GM19238 (cell line): Measurements from ENCODE around the gene U2SURP.
A peak's percentile ranks its signal among the peaks of the same experiment; 100 is the strongest.

Source experiments
- DNase-seq: peaks from one replicate; pipeline ENCODE4 v3.0.0; 2011; ENCODE audit warnings: low spot score; ENCODE audit not compliant: insufficient read length

U2SURP gene

GRCh38 chr3:143001369-143002082 lies at the start of gene U2SURP:
Gene U2SURP, plus strand, starts transcription at chr3:143001570. Its CDS starts 59 bp downstream, at chr3:143001629.
- peak; percentile 87 for DNase-seq

DNA sequence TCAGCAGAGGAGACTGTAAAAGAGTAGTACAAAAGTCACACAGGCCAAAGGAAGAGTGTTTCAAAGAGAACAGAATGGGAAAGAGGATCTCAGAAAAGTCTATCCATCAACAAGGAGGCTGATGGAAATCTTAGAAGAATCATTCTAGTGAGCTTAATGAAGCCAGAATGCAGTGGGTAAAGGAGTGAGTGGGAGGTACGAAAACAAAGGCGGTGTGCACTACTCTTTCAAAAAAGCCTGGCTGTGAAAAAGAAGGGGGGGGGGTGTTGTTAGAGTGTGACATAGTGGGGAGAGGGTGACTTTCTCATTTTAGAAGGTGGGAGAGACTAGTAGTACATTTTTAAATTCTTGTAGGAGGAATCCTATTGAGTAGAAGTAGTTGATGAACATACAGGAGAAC lies 49.6 kb upstream of the U2SURP start:
- DNase-seq: no peak

GRCh38 chr3:142952272-142953193 lies 48.8 kb upstream of the U2SURP start:
- no peak for DNase-seq

DNA sequence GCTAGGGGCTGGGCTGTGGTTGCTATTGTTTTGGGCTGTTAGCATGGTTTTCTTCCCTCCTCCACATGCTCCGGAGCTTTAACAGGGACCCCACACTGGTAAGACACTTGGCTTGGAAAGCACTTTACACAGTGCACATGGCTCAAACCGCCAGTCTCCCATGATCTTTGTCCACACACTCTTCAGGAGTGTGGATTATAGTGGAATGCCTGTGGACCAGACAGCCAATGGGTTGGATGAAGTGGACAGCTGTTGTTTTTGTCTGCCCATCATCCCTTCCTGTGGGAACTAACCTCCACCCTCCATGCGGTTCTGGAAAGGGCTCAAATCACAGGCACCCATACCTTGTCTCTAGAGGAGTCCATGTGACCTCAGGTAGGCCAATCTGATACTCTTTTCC lies 47.9 kb upstream of the U2SURP start:
- DNase-seq: no peak

GRCh38 chr3:142958707-142959106 lies 42.7 kb upstream of the U2SURP start:
- no peak for DNase-seq

GRCh38 chr3:142960322-142960850 lies 41.0 kb upstream of the U2SURP start:
- no peak for DNase-seq

DNA sequence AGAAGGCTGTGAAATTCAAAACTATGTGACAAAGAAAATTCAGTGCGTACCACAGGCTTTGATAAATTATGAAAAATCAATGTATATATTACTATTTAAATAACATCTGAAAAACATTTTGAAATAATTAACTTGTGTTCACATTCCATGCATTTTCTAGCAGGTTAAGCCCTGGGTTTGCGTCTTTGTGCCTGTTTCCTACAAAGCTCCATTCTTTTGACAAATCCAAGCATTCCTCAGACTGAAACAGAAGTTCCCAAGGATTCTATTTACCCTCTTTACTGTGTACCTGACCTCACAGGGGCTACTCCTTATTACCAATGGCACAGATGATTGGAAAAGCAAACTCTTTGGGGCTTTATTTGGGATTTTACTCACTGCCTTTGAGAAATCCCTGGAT lies 39.8 kb upstream of the U2SURP start:
- DNase-seq: no peak

GRCh38 chr3:142962175-142962519 lies 39.2 kb upstream of the U2SURP start:
- no peak for DNase-seq

DNA sequence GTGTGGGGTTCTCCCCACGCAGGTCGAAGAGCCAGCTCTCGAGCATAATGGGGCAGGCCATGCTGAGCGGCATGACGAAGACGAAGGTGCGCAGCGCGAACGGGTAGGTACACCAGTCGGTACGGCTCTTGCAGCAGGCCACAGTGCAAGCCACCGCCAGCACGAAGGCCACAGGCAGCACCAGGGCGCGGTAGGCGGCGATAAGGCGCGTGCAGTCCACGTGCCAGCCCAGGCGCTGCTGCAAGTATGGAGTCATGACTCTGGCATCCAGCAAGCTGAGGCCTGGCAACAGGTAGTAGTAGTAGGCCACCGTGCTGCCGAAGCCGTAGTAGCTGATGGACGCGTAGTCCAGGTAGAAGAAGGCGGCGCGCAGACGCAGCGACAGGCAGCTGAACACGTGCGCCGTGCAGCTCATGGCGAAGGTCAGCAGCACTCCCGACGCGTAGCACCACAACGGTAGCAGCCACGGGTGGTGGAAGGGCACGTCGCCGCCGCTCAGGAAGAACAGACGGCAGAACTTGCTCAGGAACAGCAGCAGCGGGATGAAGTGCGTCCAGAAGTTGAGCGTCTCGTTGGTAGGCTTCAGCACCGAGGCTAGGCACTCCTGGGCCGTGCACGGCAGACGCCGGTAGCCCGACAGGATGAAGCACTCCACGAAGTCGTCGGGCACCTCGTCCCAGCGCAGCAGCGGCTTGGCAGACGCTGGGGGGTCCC lies 38.7 kb upstream of the U2SURP start:
- no peak for DNase-seq

DNA sequence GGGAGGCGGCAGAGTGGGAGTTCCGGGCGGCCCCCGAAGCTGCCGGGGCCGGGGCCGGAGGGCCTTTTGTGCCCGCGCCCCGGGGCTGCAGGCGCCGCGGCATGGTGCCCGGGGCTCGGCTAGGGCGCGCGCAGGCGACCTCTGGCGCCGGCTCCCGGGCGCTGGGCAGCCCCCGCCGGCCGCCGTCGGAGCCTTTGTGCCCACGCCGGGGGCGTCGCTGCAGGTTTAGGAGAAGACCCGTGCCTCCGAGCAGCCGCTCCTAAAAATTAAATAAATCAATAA lies 38.2 kb upstream of the U2SURP start:
- no peak for DNase-seq

GRCh38 chr3:142963516-142964448 lies 37.6 kb upstream of the U2SURP start, which contains the start of gene PAQR9:
Gene PAQR9, minus strand, starts transcription at chr3:142963674. Its CDS starts 338 bp downstream, at chr3:142963336.
- peak; percentile 17 for DNase-seq

GRCh38 chr3:142965581-142965980 lies 35.8 kb upstream of the U2SURP start:
- no peak for DNase-seq

DNA sequence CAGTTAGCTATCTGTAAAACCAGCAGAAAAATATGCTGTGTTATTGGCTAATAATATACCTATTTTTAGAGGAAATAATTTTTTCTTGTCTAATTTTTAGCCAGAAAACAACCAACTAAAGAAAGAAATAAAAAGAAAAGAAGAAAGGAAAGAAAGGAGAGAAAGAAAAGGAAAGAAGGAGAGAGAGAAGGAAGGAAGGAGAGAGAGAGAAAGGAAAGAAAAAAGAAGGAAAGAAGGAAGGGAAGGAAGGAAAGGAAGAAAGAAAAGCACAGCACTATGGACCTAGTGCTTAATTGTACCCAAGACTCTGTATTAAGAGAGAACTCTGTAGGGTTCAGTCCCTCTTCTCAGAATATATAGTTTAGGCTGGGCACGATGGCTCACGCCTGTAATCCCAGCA lies 34.6 kb upstream of the U2SURP start:
- no peak for DNase-seq

GRCh38 chr3:142968319-142969025 lies 32.9 kb upstream of the U2SURP start:
- no peak for DNase-seq

DNA sequence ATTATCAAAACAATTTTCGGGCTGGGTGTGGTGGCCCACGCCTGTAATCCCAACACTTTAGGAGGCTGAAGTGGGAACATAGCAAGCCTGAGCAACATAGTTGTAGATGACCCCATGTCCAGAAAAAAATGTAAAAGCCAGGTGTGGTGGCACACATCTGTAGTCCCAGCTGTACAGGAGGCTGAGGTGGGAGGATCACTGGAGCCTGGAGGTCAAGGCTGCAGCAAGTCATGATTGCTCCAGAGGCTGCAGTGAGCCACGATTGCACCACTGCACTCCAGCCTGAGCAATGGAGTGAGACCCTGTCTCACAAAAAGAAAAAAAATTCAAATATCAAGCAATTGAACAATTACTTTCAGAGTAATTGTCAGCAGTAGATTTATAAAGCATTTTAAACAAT lies 29.9 kb upstream of the U2SURP start:
- DNase-seq: no peak

- DNase-seq: no peak
Observed at GRCh38 chr3:142972092-142972753, 29.1 kb upstream of the U2SURP start.

- DNase-seq: no peak
Observed at GRCh38 chr3:142973217-142974009, 28.0 kb upstream of the U2SURP start.

- no peak for DNase-seq
Observed at GRCh38 chr3:142975316-142975995, 25.9 kb upstream of the U2SURP start.
